ENCODE results near the gene CYSTM1.

The CYSTM1 gene

GRCh38 chr5:140262839-140263238, 87.9 kb downstream of the CYSTM1 start:
- no peak for DNase-seq (ENCODE audit: low read depth in 1 of 2, low spot score in 1 of 2)
- no peak for TF ChIP-seq JUND (IDR thresholded peaks at IDR 0.05; ENCODE audit: low read depth)
- in situ Hi-C loops (cut with HindIII; ENCODE audit: low pct_unique_long_range_greater_than_20kb, low sequenced_read_pairs): no loop called here

GRCh38 chr5:140265845-140266244, 90.9 kb downstream of the CYSTM1 start:
- TF ChIP-seq JUND (IDR thresholded peaks at IDR 0.05; ENCODE audit: low read depth): no peak
- DNase-seq (ENCODE audit: low read depth in 1 of 2, low spot score in 1 of 2): no peak
- in situ Hi-C loops (cut with HindIII; ENCODE audit: low pct_unique_long_range_greater_than_20kb, low sequenced_read_pairs): no loop called here

- no peak for DNase-seq (ENCODE audit: low read depth in 1 of 2, low spot score in 1 of 2)
- in situ Hi-C loops (cut with HindIII; ENCODE audit: low pct_unique_long_range_greater_than_20kb, low sequenced_read_pairs): no loop called here
- no peak for TF ChIP-seq JUND (IDR thresholded peaks at IDR 0.05; ENCODE audit: low read depth)
These were observed 91.6 kb downstream of the CYSTM1 start for GRCh38 chr5:140266471-140267200.

DNA sequence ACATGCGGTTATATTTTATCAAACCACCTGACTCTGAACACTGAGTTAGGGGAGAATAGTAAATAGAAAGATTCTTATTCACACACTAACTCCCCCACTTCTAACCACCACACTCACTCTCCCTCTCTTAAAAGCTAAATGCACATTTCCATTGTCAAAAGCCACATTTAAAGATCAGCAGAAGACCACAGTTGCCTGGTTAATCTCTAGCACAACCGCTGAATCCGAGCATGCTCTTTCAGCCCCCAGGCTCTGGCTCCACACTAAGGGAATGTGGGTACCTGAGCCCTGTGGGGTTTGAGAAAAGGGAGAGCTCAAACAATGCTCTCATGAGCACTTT, 92.2 kb downstream of the CYSTM1 start:
- in situ Hi-C loops (cut with HindIII; ENCODE audit: low pct_unique_long_range_greater_than_20kb, low sequenced_read_pairs): no loop called here
- TF ChIP-seq JUND (IDR thresholded peaks at IDR 0.05; ENCODE audit: low read depth): no peak
- DNase-seq (ENCODE audit: low read depth in 1 of 2, low spot score in 1 of 2): no peak

DNA sequence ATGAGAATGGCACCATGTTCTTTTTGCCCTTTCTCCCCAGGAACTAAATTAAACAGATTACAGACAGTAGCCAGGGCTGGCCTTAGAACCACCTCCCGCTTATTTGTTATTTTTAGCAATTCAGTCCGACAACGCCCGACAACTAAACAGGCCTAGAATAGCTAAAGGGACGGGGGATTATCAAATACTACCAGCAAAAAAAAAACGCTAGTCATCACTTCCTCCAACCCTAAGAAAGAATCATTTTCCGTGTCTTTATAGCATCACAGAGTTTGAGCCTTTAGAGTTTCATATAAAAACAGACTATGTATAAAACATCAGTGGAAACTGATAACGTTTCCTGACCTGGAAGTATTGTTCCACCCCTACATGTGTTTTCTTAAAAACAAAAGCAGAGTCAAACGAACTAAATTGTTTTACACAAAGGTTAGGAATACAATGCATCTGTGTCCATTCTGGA, 92.6 kb downstream of the CYSTM1 start:
- no peak for TF ChIP-seq JUND (IDR thresholded peaks at IDR 0.05; ENCODE audit: low read depth)
- DNase-seq (ENCODE audit: low read depth in 1 of 2, low spot score in 1 of 2): no peak

GRCh38 chr5:140270008-140270407, 95.0 kb downstream of the CYSTM1 start:
- no peak for TF ChIP-seq JUND (IDR thresholded peaks at IDR 0.05; ENCODE audit: low read depth)
- in situ Hi-C loops (cut with HindIII; ENCODE audit: low pct_unique_long_range_greater_than_20kb, low sequenced_read_pairs): no loop called here
- no peak for DNase-seq (ENCODE audit: low read depth in 1 of 2, low spot score in 1 of 2)

More for the DNA sequence above, 92.6 kb downstream of the CYSTM1 start:
- in situ Hi-C loops (cut with HindIII; ENCODE audit: low pct_unique_long_range_greater_than_20kb, low sequenced_read_pairs): no loop called here

- in situ Hi-C loops (cut with HindIII; ENCODE audit: low pct_unique_long_range_greater_than_20kb, low sequenced_read_pairs): no loop called here
- TF ChIP-seq JUND (IDR thresholded peaks at IDR 0.05; ENCODE audit: low read depth): no peak
- no peak for DNase-seq (ENCODE audit: low read depth in 1 of 2, low spot score in 1 of 2)
These were observed 98.5 kb downstream of the CYSTM1 start for GRCh38 chr5:140273401-140273877.

DNA sequence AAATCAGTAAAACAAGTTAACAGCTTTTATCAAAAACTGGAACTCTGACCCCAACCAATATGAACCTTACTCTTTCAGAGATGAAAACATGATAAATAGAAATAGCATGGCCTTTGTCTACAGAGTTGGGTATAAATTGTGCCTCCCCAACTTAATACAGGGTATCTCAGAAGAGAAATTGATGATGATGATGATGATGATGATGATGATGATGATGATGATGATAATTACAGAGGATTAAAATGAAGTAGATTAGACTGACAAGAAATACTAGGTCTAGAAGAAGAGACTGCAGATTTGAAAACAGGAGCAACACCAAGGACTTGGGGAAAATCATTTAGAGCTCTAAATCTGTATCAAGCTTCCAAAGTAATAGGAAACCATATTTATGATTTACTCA, 100.8 kb downstream of the CYSTM1 start:
- no peak for TF ChIP-seq JUND (IDR thresholded peaks at IDR 0.05; ENCODE audit: low read depth)
- in situ Hi-C loops (cut with HindIII; ENCODE audit: low pct_unique_long_range_greater_than_20kb, low sequenced_read_pairs): no loop called here
- DNase-seq (ENCODE audit: low read depth in 1 of 2, low spot score in 1 of 2): no peak

GRCh38 chr5:140282266-140282665, 107.3 kb downstream of the CYSTM1 start:
- TF ChIP-seq JUND (IDR thresholded peaks at IDR 0.05; ENCODE audit: low read depth): no peak
- DNase-seq (ENCODE audit: low read depth in 1 of 2, low spot score in 1 of 2): no peak
- in situ Hi-C loops (cut with HindIII; ENCODE audit: low pct_unique_long_range_greater_than_20kb, low sequenced_read_pairs): no loop called here

GRCh38 chr5:140284013-140284412, 109.0 kb downstream of the CYSTM1 start:
- in situ Hi-C loops (cut with HindIII; ENCODE audit: low pct_unique_long_range_greater_than_20kb, low sequenced_read_pairs): no loop called here
- no peak for TF ChIP-seq JUND (IDR thresholded peaks at IDR 0.05; ENCODE audit: low read depth)
- no peak for DNase-seq (ENCODE audit: low read depth in 1 of 2, low spot score in 1 of 2)

DNA sequence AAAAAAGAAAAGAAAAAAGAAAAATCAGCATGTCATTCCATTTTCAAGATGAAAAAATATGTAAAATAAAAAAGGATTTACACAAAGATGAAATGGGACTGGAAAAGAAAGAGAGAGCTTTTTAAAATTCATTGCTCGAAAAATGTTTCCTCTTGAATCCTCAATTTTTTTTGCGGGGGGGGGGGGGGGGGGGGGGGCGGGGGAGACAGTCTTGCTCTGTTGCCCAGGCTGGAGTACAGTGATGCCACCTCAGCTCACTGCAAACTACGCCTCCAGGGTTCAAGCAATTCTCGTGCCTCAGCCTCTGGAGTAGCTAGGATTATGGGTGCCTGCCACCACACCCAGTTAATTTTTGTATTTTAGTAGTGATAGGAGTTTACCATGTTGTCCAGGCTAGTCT, 111.4 kb downstream of the CYSTM1 start:
- DNase-seq (ENCODE audit: low read depth in 1 of 2, low spot score in 1 of 2): no peak
- in situ Hi-C loops (cut with HindIII; ENCODE audit: low pct_unique_long_range_greater_than_20kb, low sequenced_read_pairs): no loop called here
- TF ChIP-seq JUND (IDR thresholded peaks at IDR 0.05; ENCODE audit: low read depth): no peak

DNA sequence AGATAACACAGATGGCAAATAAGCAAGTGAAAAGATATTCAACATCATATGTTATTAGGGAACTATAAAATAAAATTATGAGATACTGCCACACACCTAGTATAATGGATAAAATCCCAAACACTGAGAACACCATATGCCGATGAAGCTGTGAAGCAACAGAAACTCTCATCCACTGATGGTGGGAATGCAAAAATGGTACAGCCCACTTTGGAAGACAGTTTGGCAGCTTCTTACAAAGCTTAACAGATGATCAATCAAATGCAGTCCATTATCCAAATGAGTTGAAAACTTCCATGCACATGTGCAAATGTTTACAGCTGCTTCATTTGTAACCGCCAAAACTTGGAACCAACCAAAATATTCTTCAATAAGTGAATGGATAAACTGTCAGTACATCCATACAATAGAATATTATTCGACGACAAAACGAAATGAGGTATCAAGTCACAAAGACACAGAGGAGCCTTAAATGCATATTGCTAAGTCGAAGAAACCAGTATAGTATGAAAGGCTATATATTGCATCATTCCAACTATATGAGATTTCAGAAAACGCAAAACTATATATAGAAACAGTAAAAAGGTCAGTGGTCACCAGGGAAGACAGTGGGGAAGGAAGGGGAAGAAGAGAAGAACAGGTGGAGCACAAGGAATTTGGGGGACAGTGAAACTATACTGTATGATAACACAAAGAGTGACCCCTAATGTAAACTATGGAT, 113.0 kb downstream of the CYSTM1 start:
- no peak for TF ChIP-seq JUND (IDR thresholded peaks at IDR 0.05; ENCODE audit: low read depth)
- in situ Hi-C loops (cut with HindIII; ENCODE audit: low pct_unique_long_range_greater_than_20kb, low sequenced_read_pairs): no loop called here
- no peak for DNase-seq (ENCODE audit: low read depth in 1 of 2, low spot score in 1 of 2)

Data from T47D (cell line).